Stimulated activated CD4-positive, alpha-beta T cell treated with anti-CD3 and anti-CD28 coated beads, Interleukin-12 subunit alpha, Interleukin-12 subunit beta, amount 100 ng/mL, for 4 hours (primary cell): ENCODE data around the gene UBE2D2.
"Not testable (repeated sequence)": the region's sequence is repeated elsewhere in the genome, so short reads cannot be mapped to it uniquely, and the experiment has no call there.

Source experiments
- DNase-seq: peaks from one replicate; pipeline ENCODE4 v3.0.0-alpha.2; 2020

The UBE2D2 gene

GRCh38 chr5:139584137-139584536 is 23.0 kb downstream of the UBE2D2 start:
- no peak for DNase-seq

GRCh38 chr5:139588116-139588515 is 27.0 kb downstream of the UBE2D2 start:
- not testable (repeated sequence) for DNase-seq

GRCh38 chr5:139588962-139589361 is 27.8 kb downstream of the UBE2D2 start:
- no peak for DNase-seq

- no peak for DNase-seq
Observed at GRCh38 chr5:139592289-139592688, 31.1 kb downstream of the UBE2D2 start.

GRCh38 chr5:139593076-139593475 is 31.9 kb downstream of the UBE2D2 start:
- not testable (repeated sequence) for DNase-seq

GRCh38 chr5:139593716-139594319 is 32.7 kb downstream of the UBE2D2 start:
- DNase-seq, result no peak

GRCh38 chr5:139597134-139597533 is 36.0 kb downstream of the UBE2D2 start:
- DNase-seq, result no peak

GRCh38 chr5:139598601-139598965 is 37.4 kb downstream of the UBE2D2 start:
- DNase-seq, result not testable (repeated sequence)

GRCh38 chr5:139600336-139600949 is 39.3 kb downstream of the UBE2D2 start:
- DNase-seq, result no peak

- no peak for DNase-seq
Observed at GRCh38 chr5:139601429-139601828, 40.3 kb downstream of the UBE2D2 start.

GRCh38 chr5:139601948-139602347 is 40.8 kb downstream of the UBE2D2 start:
- not testable (repeated sequence) for DNase-seq

- no peak for DNase-seq
Observed at GRCh38 chr5:139605887-139606286, 44.7 kb downstream of the UBE2D2 start.

- DNase-seq, result no peak
Observed at GRCh38 chr5:139611703-139612584, 50.8 kb downstream of the UBE2D2 start.

GRCh38 chr5:139619861-139620260 is 58.7 kb downstream of the UBE2D2 start:
- no peak for DNase-seq

- not testable (repeated sequence) for DNase-seq
Observed at GRCh38 chr5:139625398-139625797, 64.3 kb downstream of the UBE2D2 start.

GRCh38 chr5:139630855-139631254 is 69.7 kb downstream of the UBE2D2 start:
- no peak for DNase-seq

GRCh38 chr5:139631520-139632165 is 70.5 kb downstream of the UBE2D2 start:
- no peak for DNase-seq

- peak; percentile 61 for DNase-seq
Observed at GRCh38 chr5:139633295-139634027, 72.3 kb downstream of the UBE2D2 start.

- DNase-seq, result no peak
Observed at GRCh38 chr5:139634028-139634325, 72.8 kb downstream of the UBE2D2 start.

- DNase-seq, result no peak
Observed at GRCh38 chr5:139634541-139634940, 73.4 kb downstream of the UBE2D2 start.

GRCh38 chr5:139635191-139635590 is 74.1 kb downstream of the UBE2D2 start:
- DNase-seq, result no peak

- no peak for DNase-seq
Observed at GRCh38 chr5:139635606-139636206, 74.6 kb downstream of the UBE2D2 start.
